Measurements from ENCODE around the gene SLIT3.

DNA sequence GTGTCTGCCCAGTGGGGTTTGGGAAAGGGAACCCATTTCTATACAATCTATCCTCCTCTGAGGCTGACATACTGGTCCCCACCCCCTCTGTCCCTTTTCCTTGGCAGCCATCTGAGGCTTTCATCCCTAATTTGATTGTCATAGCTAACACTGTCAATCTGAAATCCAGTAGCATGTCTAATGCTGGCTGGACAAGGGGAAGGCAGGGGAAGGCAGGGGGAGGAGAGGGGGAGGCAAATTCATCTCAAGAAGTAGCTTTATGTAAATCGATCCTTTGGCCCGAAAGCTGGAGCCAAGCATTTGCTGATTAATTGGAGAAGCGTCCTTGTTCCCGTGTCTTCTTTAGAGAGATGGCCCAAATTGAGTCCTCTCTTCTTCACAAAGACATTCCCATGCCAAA lies 407.7 kb downstream of the SLIT3 start:
- TF ChIP-seq, protein P1, sequence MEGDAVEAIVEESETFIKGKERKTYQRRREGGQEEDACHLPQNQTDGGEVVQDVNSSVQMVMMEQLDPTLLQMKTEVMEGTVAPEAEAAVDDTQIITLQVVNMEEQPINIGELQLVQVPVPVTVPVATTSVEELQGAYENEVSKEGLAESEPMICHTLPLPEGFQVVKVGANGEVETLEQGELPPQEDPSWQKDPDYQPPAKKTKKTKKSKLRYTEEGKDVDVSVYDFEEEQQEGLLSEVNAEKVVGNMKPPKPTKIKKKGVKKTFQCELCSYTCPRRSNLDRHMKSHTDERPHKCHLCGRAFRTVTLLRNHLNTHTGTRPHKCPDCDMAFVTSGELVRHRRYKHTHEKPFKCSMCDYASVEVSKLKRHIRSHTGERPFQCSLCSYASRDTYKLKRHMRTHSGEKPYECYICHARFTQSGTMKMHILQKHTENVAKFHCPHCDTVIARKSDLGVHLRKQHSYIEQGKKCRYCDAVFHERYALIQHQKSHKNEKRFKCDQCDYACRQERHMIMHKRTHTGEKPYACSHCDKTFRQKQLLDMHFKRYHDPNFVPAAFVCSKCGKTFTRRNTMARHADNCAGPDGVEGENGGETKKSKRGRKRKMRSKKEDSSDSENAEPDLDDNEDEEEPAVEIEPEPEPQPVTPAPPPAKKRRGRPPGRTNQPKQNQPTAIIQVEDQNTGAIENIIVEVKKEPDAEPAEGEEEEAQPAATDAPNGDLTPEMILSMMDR (conservative IDR thresholded peaks at IDR 0.05; ENCODE audit: low read length) = no peak
- no peak for TF ChIP-seq EZH2phosphoT487 (IDR thresholded peaks at IDR 0.05; ENCODE audit: borderline replicate concordance)

Data from Loucy (cell line).